ENCODE results near the gene GLRX5. TPM values are rescaled to one million over a fixed set of nuclear protein-coding genes. Genes with fewer than 3 reads are reported as not detected.

The GLRX5 gene
- total RNA-seq, 1 experiment from 2014 or later = 132 TPM

Other genes starting within 250 kb of the GLRX5 start
- gene CLMN, start 215.1 kb upstream of the GLRX5 start, total RNA-seq (2014; rRNA removed; shearing (Covaris generic)) = 24.7 and 29.0 TPM in 2 replicates
- gene SYNE3, start 18.4 kb upstream of the GLRX5 start, total RNA-seq (2014; rRNA removed; shearing (Covaris generic)) = 34.1 and 34.5 TPM in 2 replicates
- not detected in 2 replicates for gene TCL1B, start 151.4 kb downstream of the GLRX5 start, total RNA-seq (2014; rRNA removed; shearing (Covaris generic))
- not detected in 2 replicates for gene TCL1A, start 179.1 kb downstream of the GLRX5 start, total RNA-seq (2014; rRNA removed; shearing (Covaris generic))

All from SJCRH30 (cell line).